Upper lobe of right lung (tissue), 1 donor: Measurements from ENCODE around the gene BRSK2. TPM values are rescaled to one million over a fixed set of nuclear protein-coding genes. Genes with fewer than 3 reads are reported as not detected.

Source experiments
- ATAC-seq: fragments of 200-7000 bp; cut with Tn5 transposase; one replicate; pipeline ENCODE4 v1.9.1; 2020; ENCODE audit warnings: mild to moderate bottlenecking, moderate library complexity
- DNase-seq: peaks from one replicate; pipeline ENCODE4 v3.0.0-alpha.2; 2020
- H3K27ac ChIP-seq: fragments of 200-600 bp; one replicate; pipeline ENCODE4 v1.8.0; 2022
- H3K27me3 ChIP-seq: fragments of 200-600 bp; one replicate; pipeline ENCODE4 v1.8.0; 2022; ENCODE audit warnings: mild to moderate bottlenecking
- H3K36me3 ChIP-seq: fragments of 200-600 bp; one replicate; pipeline ENCODE4 v1.8.0; 2022
- H3K4me1 ChIP-seq: fragments of 200-600 bp; one replicate; pipeline ENCODE4 v1.8.0; 2022
- H3K4me3 ChIP-seq: fragments of 200-600 bp; one replicate; pipeline ENCODE4 v1.8.0; 2022; ENCODE audit warnings: mild to moderate bottlenecking
- H3K9me3 ChIP-seq: fragments of 200-600 bp; one replicate; pipeline ENCODE4 v1.8.0; 2022
- CTCF ChIP-seq: fragments of 200-600 bp; IDR thresholded peaks from one replicate; pipeline ENCODE4 v1.8.0; 2022; ENCODE audit warnings: antibody characterized with exemption
- intact Hi-C: fragments of 100-400 bp; cut with DNase I; formaldehyde crosslinking; loops from one replicate; pipeline ENCODE4 v1.11.0; 2022
- total RNA-seq: library from RNA; stranded (reverse); fragmentation: NEBNext Ultra II Directional; extraction: Animal tissue kit (Norgen Biotek cat#: 25700); gene quantifications from one replicate; pipeline ENCODE4 v1.2.1, GENCODE V29; 2021
- donor health status: DM: no; HTN: yes; CAD: no; lungs with severe emphysema.

The BRSK2 gene
- total RNA-seq, 1 donor from 2014 or later = 0.26 TPM

GRCh38 chr11:1463056-1463455 is 73.3 kb downstream of the BRSK2 start:
- no peaks in the 10 kb centered on the region for H3K27me3 ChIP-seq
- intact Hi-C loops = no loop called here
- H3K27ac ChIP-seq = no peak overlapping the region
- H3K4me3 ChIP-seq = no peak overlapping the region
- no peak for DNase-seq
- no peak for TF ChIP-seq CTCF
- no peak for ATAC-seq
- H3K4me1 ChIP-seq = peaks cover 16% of the 10 kb centered on the region
- H3K9me3 ChIP-seq = no peaks in the 10 kb centered on the region
- H3K36me3 ChIP-seq = no peaks in the 10 kb centered on the region

- TF ChIP-seq CTCF = no peak
- no peak for ATAC-seq
- Histone ChIP-seq H3K27me3 (no peaks in the 10 kb centered on the region), H3K4me3 (no peak overlapping the region), H3K27ac (no peak overlapping the region), H3K4me1 (no peaks in the 10 kb centered on the region), H3K9me3 (no peaks in the 10 kb centered on the region), H3K36me3 (peaks cover 30% of the 10 kb centered on the region)
- intact Hi-C loops = no loop called here
- no peak for DNase-seq
Observed at GRCh38 chr11:1466784-1467183, 77.0 kb downstream of the BRSK2 start.

GRCh38 chr11:1467270-1467669 is 77.5 kb downstream of the BRSK2 start:
- Histone ChIP-seq H3K4me3 (no peak overlapping the region), H3K27me3 (no peaks in the 10 kb centered on the region), H3K9me3 (no peaks in the 10 kb centered on the region), H3K4me1 (no peaks in the 10 kb centered on the region), H3K36me3 (peaks cover 30% of the 10 kb centered on the region), H3K27ac (no peak overlapping the region)
- intact Hi-C loops = no loop called here
- no peak for TF ChIP-seq CTCF
- DNase-seq (no peak), ATAC-seq (no peak)

GRCh38 chr11:1468002-1468401 is 78.3 kb downstream of the BRSK2 start:
- no peak for ATAC-seq
- intact Hi-C loops = no loop called here
- no peak overlapping the region for H3K4me3 ChIP-seq
- DNase-seq = no peak
- H3K27me3 ChIP-seq = no peaks in the 10 kb centered on the region
- H3K4me1 ChIP-seq = no peaks in the 10 kb centered on the region
- no peak overlapping the region for H3K27ac ChIP-seq
- TF ChIP-seq CTCF = no peak
- peaks cover 32% of the 10 kb centered on the region for H3K36me3 ChIP-seq
- H3K9me3 ChIP-seq = no peaks in the 10 kb centered on the region

GRCh38 chr11:1468473-1469066 is 78.8 kb downstream of the BRSK2 start:
- H3K27ac ChIP-seq = no peak overlapping the region
- H3K27me3 ChIP-seq = no peaks in the 10 kb centered on the region
- H3K36me3 ChIP-seq = peaks cover 38% of the 10 kb centered on the region
- H3K9me3 ChIP-seq = no peaks in the 10 kb centered on the region
- no peak for TF ChIP-seq CTCF
- H3K4me3 ChIP-seq = no peak overlapping the region
- no peaks in the 10 kb centered on the region for H3K4me1 ChIP-seq
- intact Hi-C loops = no loop called here
- no peak for DNase-seq
- ATAC-seq = no peak
